SH-SY5Y (cell line): ENCODE results near the gene AFF1.

Source experiments
- GATA2 ChIP-seq: IDR thresholded peaks from 2 replicates; pipeline ENCODE4 v1.6.1; 2011; ENCODE audit warnings: mild to moderate bottlenecking, low read depth, low read length
- GATA3 ChIP-seq: IDR thresholded peaks from 2 replicates; pipeline ENCODE4 v1.6.1; 2011; ENCODE audit warnings: low read depth, mild to moderate bottlenecking, low read length, moderate library complexity

- TF ChIP-seq GATA2 (no peak), GATA3 (no peak)
Measured at GRCh38 chr4:87047281-87047798, 112.5 kb downstream of the AFF1 start.
